ENCODE results near the gene KCNE1. TPM values are rescaled to one million over a fixed set of nuclear protein-coding genes. Genes with fewer than 3 reads are reported as not detected.

The KCNE1 gene
- total RNA-seq, 1 experiment from 2014 or later = 0.14 TPM

GRCh38 chr21:34514576-34515115, 2.6 kb upstream of the KCNE1 start:
- CTCF ChIA-PET = no interaction called here
- Mint-ChIP-seq H3K27me3 (ENCODE audit: insufficient read depth, unreplicated experiment) (no peaks in the 10 kb centered on the region), H3K27ac (ENCODE audit: low read depth, unreplicated experiment) (no peak overlapping the region), H3K9me3 (ENCODE audit: unreplicated experiment) (no peaks in the 10 kb centered on the region), H3K4me1 (ENCODE audit: insufficient read depth, unreplicated experiment) (peaks cover 18% of the 10 kb centered on the region), H3K36me3 (ENCODE audit: insufficient read depth, unreplicated experiment) (peaks cover 4% of the 10 kb centered on the region), H3K4me3 (ENCODE audit: unreplicated experiment) (no peak overlapping the region)
- POLR2A ChIA-PET = interaction anchor here (1.3 to 4.4 kb wide), 3 partner anchors 10 to 12 kb away, joined by 3 to 22 read pairs (median 4); no protein-coding TSS in a partner anchor
- BruUV-seq (replicated peaks) = no TSS peak
- intact Hi-C loops (cut with micrococcal nuclease) = no loop called here
- no peak for DNase-seq (ENCODE audit: unreplicated experiment)
- TF ChIP-seq CTCF (IDR thresholded peaks at IDR 0.05; ENCODE audit: unreplicated experiment) = no peak

- intact Hi-C loops (cut with micrococcal nuclease) = no loop called here
- Mint-ChIP-seq H3K4me1 (ENCODE audit: insufficient read depth, unreplicated experiment) (peaks cover 18% of the 10 kb centered on the region), H3K27ac (ENCODE audit: low read depth, unreplicated experiment) (peak overlapping the region; percentile 76), H3K36me3 (ENCODE audit: insufficient read depth, unreplicated experiment) (peaks cover 2% of the 10 kb centered on the region), H3K27me3 (ENCODE audit: insufficient read depth, unreplicated experiment) (no peaks in the 10 kb centered on the region), H3K4me3 (ENCODE audit: unreplicated experiment) (no peak overlapping the region), H3K9me3 (ENCODE audit: unreplicated experiment) (no peaks in the 10 kb centered on the region)
- no peak for TF ChIP-seq CTCF (IDR thresholded peaks at IDR 0.05; ENCODE audit: unreplicated experiment)
- DNase-seq (ENCODE audit: unreplicated experiment) = peak; percentile 59
- CTCF ChIA-PET = no interaction called here
- no TSS peak for BruUV-seq (replicated peaks)
- POLR2A ChIA-PET = interaction anchor here (2.2 kb wide), 1 partner anchor 13 kb away, joined by 8 read pairs; no protein-coding TSS in a partner anchor
These were observed 1.2 kb upstream of the KCNE1 start for GRCh38 chr21:34513129-34513675.

- no peak for TF ChIP-seq CTCF (IDR thresholded peaks at IDR 0.05; ENCODE audit: unreplicated experiment)
- DNase-seq (ENCODE audit: unreplicated experiment) = peak; percentile 48
- BruUV-seq (replicated peaks) = no TSS peak
- Mint-ChIP-seq H3K27me3 (ENCODE audit: insufficient read depth, unreplicated experiment) (no peaks in the 10 kb centered on the region), H3K27ac (ENCODE audit: low read depth, unreplicated experiment) (no peak overlapping the region), H3K4me1 (ENCODE audit: insufficient read depth, unreplicated experiment) (peaks cover 18% of the 10 kb centered on the region), H3K9me3 (ENCODE audit: unreplicated experiment) (no peaks in the 10 kb centered on the region), H3K4me3 (ENCODE audit: unreplicated experiment) (no peak overlapping the region), H3K36me3 (ENCODE audit: insufficient read depth, unreplicated experiment) (no peaks in the 10 kb centered on the region)
- ChIA-PET CTCF (interaction anchor here (0.8 to 1.1 kb wide), 3 partner anchors 91 to 163 kb away, joined by 3 to 5 read pairs (median 3); no protein-coding TSS in a partner anchor), POLR2A (interaction anchor here (1.0 kb wide), 1 partner anchor 15 kb away, joined by 3 read pairs; no protein-coding TSS in a partner anchor)
- intact Hi-C loops (cut with micrococcal nuclease) = no loop called here
These were observed 829 bp downstream of the KCNE1 start for GRCh38 chr21:34511181-34511580.

GRCh38 chr21:34510148-34511142, 1.6 kb downstream of the KCNE1 start:
- no TSS peak for BruUV-seq (replicated peaks)
- peaks cover 18% of the 10 kb centered on the region for H3K4me1 Mint-ChIP-seq (ENCODE audit: insufficient read depth, unreplicated experiment)
- DNase-seq (ENCODE audit: unreplicated experiment) = peak; percentile 73
- H3K27me3 Mint-ChIP-seq (ENCODE audit: insufficient read depth, unreplicated experiment) = no peaks in the 10 kb centered on the region
- POLR2A ChIA-PET = interaction anchor here (1.0 kb wide), 1 partner anchor 16 kb away, joined by 3 read pairs; no protein-coding TSS in a partner anchor
- H3K36me3 Mint-ChIP-seq (ENCODE audit: insufficient read depth, unreplicated experiment) = no peaks in the 10 kb centered on the region
- intact Hi-C loops (cut with micrococcal nuclease) = no loop called here
- H3K9me3 Mint-ChIP-seq (ENCODE audit: unreplicated experiment) = no peaks in the 10 kb centered on the region
- CTCF ChIA-PET = interaction anchor here (0.7 to 1.0 kb wide), 3 partner anchors 92 to 632 kb away, joined by 3 read pairs; no protein-coding TSS in a partner anchor
- H3K27ac Mint-ChIP-seq (ENCODE audit: low read depth, unreplicated experiment) = peak overlapping the region; percentile 41
- H3K4me3 Mint-ChIP-seq (ENCODE audit: unreplicated experiment) = no peak overlapping the region
- TF ChIP-seq CTCF (IDR thresholded peaks at IDR 0.05; ENCODE audit: unreplicated experiment) = peak; percentile 40
